Measurements from ENCODE around the gene KDM1B.

- no peak for TF ChIP-seq CTCF (conservative IDR thresholded peaks at IDR 0.05; ENCODE audit: low read depth in 2 of 2)
- TF ChIP-seq REST (IDR thresholded peaks at IDR 0.05; ENCODE audit: unreplicated experiment), result no peak
- no peak for TF ChIP-seq EZH2phosphoT487 (IDR thresholded peaks at IDR 0.05; ENCODE audit: unreplicated experiment)
Observed at GRCh38 chr6:18268066-18268465, 112.8 kb downstream of the KDM1B start.

Measured in GM23338 (cell line).